M059J (cell line): Measurements from ENCODE around the gene LMNTD1. TPM values are rescaled to one million over a fixed set of nuclear protein-coding genes. Genes with fewer than 3 reads are reported as not detected.
A peak's percentile ranks its signal among the peaks of the same experiment; 100 is the strongest.

Experiments
- DNase-seq: peaks from one replicate; pipeline ENCODE4 v3.0.0-alpha.2; 2012; ENCODE audit warnings: low read depth
- total RNA-seq: library from RNA; depleted of rRNA; stranded (reverse); fragments of >200 nt; shearing (Covaris generic); gene quantifications from 2 replicates; pipeline ENCODE4 v1.2.3, GENCODE V29; 2014

The LMNTD1 gene
- total RNA-seq, 1 experiment from 2014 or later: 2.2 TPM

- DNase-seq: peak; percentile 20
Observed at GRCh38 chr12:25552681-25553080, 402 bp downstream of the LMNTD1 start.

DNA sequence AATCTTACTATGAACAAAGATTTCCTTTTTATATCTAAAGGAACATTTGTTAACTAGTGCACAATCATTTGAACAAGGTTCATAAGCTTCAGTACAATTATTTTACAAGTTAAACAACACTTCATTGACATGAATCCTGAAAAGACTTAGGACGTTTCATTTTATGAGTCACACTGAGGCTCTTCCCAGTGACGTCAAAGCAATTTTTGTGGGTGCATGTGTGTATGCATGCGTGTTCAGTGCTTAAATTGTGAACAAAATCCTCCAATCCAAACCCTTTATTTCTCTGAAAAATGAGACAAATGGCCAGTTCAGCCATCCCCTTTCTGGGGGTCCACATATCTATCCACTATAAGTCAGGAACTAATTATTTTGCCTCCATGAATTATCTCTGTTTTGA lies 2.9 kb downstream of the LMNTD1 start:
- DNase-seq: peak; percentile 74

GRCh38 chr12:25549120-25549519 lies 4.0 kb downstream of the LMNTD1 start:
- no peak for DNase-seq

DNA sequence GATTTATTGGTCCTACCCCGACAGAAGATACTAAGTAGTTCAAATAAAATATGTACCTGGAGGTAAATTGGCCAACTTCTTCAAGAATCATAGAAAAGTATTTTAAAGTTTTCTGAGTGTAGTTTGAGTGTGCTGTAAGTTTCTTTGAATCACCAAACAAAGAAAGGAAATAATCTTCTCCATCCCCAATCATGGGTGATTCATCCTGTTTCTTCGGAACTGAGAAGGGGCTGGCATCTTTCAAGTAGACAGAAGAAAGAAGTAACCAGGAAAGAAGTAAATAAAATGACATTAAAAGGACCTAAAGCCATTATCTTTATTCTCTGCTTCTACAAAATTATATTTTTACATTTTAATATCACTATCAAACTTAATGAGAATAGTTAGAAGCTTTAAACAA lies 6.8 kb downstream of the LMNTD1 start:
- DNase-seq: peak; percentile 8

GRCh38 chr12:25533150-25533549 lies 19.9 kb downstream of the LMNTD1 start:
- no peak for DNase-seq

DNA sequence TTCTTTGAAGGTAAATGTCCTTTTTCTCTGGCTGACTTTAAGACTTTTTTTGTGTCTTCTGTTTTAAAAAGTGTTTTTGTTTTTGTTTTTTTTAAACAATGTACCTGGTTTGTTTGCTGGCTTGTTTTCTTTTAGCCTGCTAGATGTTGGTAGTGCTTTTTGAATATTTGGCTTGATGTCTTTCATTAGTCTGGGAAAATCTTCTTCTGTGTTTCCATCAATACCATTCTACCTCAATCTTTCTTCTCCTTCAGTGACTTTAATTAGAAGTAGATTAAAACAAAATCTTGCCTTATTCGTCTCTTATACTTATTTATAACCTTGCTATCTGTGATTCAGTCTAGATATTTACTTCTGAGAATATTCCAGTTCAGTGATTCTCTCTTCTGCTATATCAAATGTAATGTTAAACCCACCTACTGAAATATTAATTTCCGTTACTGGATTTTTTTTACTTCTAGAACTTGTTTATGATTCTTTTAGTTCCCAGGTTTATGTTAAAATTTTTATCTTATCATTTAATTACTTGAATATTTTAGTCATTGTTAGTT lies 21.5 kb downstream of the LMNTD1 start:
- no peak for DNase-seq

DNA sequence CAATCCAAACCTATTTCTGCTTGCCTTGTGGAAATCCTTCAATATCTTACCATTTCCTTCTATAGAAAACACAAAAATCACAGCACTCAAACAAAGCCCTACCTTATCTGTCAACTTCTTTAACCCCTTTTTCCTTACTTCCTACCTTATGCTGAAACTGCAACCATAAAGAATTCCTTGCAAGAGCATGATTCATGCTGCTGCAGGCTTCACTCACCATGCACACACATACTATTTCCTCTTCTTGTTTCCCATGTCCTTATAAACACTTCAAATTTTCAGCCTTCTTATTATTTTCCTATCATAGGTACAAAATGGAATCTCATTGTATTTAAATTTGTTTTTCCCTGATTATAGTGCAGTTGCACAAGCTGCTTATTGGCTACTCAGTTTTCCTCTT lies 23.3 kb downstream of the LMNTD1 start:
- peak; percentile 39 for DNase-seq

DNA sequence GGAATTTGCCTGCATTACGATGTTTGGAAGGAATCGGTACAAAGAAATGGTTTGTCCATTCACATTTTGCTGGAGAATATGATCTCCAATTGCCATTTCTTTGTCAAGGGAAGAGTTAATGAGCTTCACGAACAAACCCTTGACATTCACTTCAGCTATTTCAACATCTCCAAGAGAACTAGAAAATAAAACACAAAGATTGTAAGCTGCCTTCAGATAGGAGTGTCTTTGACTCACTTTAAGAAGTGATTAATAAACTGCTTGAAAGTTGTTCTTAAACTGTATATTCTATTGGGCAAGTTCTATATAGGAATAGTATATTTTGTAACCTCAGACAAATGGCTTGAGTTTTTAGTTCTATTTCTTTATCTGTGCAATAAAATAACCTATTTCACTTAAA lies 26.3 kb downstream of the LMNTD1 start:
- DNase-seq: no peak

- no peak for DNase-seq
Observed at GRCh38 chr12:25524366-25524765, 28.7 kb downstream of the LMNTD1 start.

- DNase-seq: no peak
Observed at GRCh38 chr12:25521625-25522256, 31.3 kb downstream of the LMNTD1 start.

- peak; percentile 24 for DNase-seq
Observed at GRCh38 chr12:25518512-25518911, 34.6 kb downstream of the LMNTD1 start.

- DNase-seq: no peak
Observed at GRCh38 chr12:25504744-25505143, 48.3 kb downstream of the LMNTD1 start.

GRCh38 chr12:25503666-25504065 lies 49.4 kb downstream of the LMNTD1 start:
- no peak for DNase-seq

DNA sequence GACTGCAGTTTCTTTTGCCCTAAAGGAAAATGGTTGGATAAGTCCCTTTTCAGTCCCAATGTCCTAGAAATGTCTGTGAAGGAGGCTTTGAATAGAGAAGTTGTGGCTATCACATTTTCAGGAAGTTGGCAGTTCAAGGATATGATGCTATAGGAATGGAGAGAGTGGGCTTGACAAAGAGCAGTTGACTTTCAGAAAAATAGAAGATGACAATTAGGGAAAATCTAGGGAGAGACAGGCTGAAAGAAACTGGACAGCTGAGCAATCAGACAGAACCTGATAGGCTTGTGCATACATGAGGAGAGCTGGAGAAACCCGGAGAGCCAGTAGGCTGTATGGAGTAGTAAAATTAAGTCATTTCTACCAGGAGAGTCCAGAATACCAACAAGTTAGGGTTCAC lies 50.5 kb downstream of the LMNTD1 start:
- DNase-seq: no peak

DNA sequence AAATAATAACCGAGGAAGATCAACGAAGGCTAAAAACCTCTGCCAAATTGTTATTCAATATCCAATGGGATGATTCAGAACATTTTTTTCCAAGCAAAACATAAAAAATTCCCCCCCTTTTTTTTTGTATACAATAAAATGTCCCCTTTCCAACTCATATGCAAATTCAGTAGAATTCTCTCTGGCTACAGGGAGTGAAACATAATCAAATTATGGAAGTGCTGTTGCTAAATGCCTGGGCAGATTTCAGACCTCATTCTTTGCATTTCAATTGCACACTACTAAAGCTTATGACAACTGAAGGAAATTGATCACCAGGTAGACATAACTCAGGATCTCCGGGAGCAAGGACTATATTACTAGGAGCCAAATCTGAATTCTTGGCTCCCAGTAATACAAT lies 51.0 kb downstream of the LMNTD1 start:
- DNase-seq: no peak

DNA sequence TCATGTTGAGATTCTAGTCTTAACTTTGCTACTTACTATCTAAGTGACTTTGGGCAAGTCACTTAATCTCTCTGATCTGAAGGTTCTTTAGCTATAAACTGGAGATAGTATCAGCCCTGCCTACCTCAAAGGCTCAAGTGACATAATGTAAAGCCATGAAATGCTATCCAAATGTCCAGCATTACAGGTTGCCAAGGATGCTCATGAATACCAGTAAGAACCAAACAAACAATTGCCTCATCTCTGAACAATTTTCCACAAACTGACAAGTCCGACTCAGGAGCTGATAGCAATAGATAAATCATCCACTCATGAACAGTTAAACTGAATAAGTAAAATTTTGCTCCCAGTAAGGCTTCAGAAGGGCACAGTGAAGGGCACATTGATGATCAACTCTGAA lies 51.5 kb downstream of the LMNTD1 start:
- peak; percentile 86 for DNase-seq

DNA sequence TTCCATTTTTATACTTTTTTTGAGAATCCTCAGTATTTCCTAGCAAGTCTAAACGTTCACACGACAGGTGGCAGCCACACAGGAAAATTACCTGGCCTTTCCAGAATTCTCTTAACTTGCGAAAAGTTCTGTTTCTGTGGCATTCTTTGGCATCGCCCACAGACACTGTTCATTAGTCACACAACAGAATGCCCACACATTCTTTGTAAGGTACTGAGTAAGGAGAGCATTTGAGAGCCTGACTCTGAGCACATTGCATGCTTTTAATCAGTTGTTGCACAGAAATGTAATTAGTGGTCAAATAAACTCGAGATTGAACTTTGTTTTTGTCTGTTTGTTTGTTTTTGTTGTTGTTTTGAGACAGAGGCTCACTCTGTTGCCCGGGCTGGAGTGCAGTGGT lies 52.4 kb downstream of the LMNTD1 start:
- DNase-seq: peak; percentile 82

DNA sequence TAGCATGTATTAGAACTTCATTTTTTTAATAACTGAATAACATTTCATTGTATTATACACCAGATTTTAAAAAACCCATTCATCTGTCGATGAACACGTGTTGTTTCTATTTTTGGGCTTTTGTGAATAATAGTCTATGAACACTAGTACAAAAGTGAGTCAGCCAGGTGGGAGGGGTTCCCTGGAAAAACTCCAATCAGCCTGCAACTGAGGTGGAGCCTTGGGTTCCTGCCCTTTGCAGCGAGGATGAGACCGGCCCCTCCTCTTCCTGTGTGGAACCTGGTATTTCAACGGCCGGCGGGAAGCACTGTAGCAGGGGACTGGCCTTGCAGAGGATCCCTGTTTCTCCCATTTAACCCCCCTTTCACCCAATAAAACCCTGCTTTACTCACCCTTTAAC lies 56.1 kb downstream of the LMNTD1 start:
- DNase-seq: peak; percentile 54

DNA sequence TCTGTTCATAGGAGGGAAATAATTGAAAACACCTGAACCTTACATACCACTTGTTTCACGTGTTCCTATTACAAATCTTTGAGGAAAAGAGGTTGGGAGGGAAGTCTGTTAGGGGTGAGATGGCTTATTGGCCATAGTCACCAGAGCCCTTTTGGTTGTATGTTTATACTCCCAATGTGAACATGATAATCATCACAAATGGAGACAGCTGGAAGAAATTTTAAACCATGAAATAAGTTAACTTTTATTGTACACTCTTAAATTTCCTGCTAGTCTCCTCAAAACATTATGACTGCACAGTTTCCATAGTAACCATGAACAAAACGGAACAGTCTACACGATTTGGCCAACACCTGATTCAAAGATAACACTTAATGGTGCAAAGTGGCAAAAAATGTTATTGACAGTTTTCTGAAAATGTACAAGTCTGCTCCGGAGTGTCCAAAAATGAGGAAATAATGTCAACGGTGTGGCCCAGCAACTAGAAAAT lies 56.9 kb downstream of the LMNTD1 start:
- peak; percentile 70 for DNase-seq

DNA sequence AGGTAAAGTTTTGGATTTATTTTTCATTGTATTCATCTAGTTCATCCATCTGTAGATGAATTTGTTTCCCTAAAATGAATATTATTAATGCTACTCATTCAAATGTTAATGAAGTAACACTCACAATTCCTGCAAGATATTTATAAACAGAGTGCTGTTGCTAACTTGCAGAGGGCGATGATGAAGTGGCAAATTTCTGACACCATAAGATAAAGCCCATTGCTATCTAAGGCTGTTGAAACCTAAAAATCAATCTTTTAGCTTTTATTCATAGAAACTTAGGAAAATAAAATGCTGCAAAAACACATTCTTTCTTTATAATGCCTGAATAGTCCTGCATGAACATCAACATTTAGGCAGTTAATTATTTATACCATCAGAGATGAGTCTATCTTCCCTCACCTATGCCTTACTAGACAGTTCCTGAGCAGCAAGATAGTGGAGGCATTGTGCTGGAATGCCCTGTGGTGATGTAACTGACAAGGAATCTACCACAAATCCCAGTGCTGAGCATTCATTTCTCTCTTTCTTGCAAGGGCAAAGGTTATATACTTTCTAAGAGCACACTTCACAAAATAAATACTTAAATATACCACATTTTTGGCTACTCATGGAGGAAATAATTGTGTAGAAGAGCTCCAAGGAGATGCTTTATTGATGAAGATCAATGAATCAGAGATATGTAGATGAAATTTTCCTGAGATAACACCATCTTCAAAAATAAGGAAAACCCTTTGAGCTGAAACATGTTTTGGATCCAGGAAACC lies 57.6 kb downstream of the LMNTD1 start:
- peak; percentile 88 for DNase-seq

- no peak for DNase-seq
Observed at GRCh38 chr12:25494926-25495325, 58.2 kb downstream of the LMNTD1 start.

DNA sequence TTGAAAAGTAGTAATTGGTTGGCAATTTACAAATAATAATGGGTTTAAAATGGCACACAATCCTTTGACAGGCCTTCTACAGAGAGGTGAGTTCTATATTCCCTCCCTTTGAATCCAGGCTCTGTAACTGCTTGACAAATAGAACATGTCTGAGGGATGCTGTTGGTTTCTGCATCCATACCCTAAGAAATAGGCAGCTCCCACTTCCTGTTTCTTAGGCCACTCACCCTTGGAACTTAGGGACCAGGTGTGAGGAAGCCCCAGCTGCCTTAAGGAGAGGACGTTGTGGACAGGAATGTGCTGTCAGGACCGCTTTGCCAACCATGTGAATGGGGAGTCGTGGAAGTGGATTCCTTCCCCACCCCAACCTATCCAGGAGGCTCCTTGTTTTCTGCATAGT lies 59.4 kb downstream of the LMNTD1 start:
- DNase-seq: no peak
